Stimulated activated CD4-positive, alpha-beta T cell treated with anti-CD3 and anti-CD28 coated beads, Interleukin-4, amount 100 ng/mL, for 48 hours (primary cell): ENCODE results near the gene FNDC3A.

Experiments
- DNase-seq, 2 donors: peaks; one replicate each; pipeline ENCODE4 v3.0.0-alpha.2; 2020; ENCODE audit warnings: low read depth in 2 of 2

FNDC3A gene

GRCh38 chr13:49217962-49218492 is 242.3 kb downstream of the FNDC3A start:
- DNase-seq: no peak

GRCh38 chr13:49218493-49219051 is 242.9 kb downstream of the FNDC3A start:
- DNase-seq: no peak

GRCh38 chr13:49219647-49220035 is 243.9 kb downstream of the FNDC3A start:
- DNase-seq: no peak

GRCh38 chr13:49220036-49220855 is 244.5 kb downstream of the FNDC3A start, which contains the start of gene MLNR:
Gene MLNR, plus strand, starts transcription at chr13:49220338. Its CDS starts 0 bp downstream, at chr13:49220338.
- peak in 1 of 2 donors; percentile 30 for DNase-seq

GRCh38 chr13:49220856-49221589 is 245.3 kb downstream of the FNDC3A start:
- DNase-seq: no peak

GRCh38 chr13:49221590-49221965 is 245.9 kb downstream of the FNDC3A start:
- DNase-seq: no peak

- no peak for DNase-seq
Observed at GRCh38 chr13:49225223-49226042, 249.7 kb downstream of the FNDC3A start.

- no peak for DNase-seq
Observed at GRCh38 chr13:49226613-49227012, 250.9 kb downstream of the FNDC3A start.

GRCh38 chr13:49234741-49235140 is 259.0 kb downstream of the FNDC3A start:
- no peak for DNase-seq

GRCh38 chr13:49235856-49236431 is 260.2 kb downstream of the FNDC3A start:
- no peak for DNase-seq

- DNase-seq: no peak
Observed at GRCh38 chr13:49238621-49239020, 262.9 kb downstream of the FNDC3A start.

- DNase-seq: peak in 1 of 2 donors; percentile 27
Observed at GRCh38 chr13:49240017-49240416, 264.3 kb downstream of the FNDC3A start.

GRCh38 chr13:49241296-49241695 is 265.6 kb downstream of the FNDC3A start:
- no peak for DNase-seq

GRCh38 chr13:49245101-49245500 is 269.4 kb downstream of the FNDC3A start:
- DNase-seq: no peak

GRCh38 chr13:49246850-49247642 is 271.3 kb downstream of the FNDC3A start:
- no peak for DNase-seq

GRCh38 chr13:49247643-49248621 is 272.2 kb downstream of the FNDC3A start, which contains the start of gene CDADC1:
Gene CDADC1, plus strand, starts transcription at chr13:49247925. Its CDS starts 113 bp downstream, at chr13:49248038.
- peak; percentile 92 to 95 for DNase-seq

- DNase-seq: no peak
Observed at GRCh38 chr13:49248622-49249002, 272.9 kb downstream of the FNDC3A start.

GRCh38 chr13:49251326-49251725 is 275.6 kb downstream of the FNDC3A start:
- DNase-seq: no peak

- DNase-seq: no peak
Observed at GRCh38 chr13:49253310-49253709, 277.6 kb downstream of the FNDC3A start.
